Fibroblast of skin of scalp (primary cell): ENCODE measurements around the gene HTRA3.

Source experiments
- DNase-seq: peaks from one replicate; pipeline ENCODE4 v3.0.0-alpha.2; 2013

HTRA3 gene

GRCh38 chr4:8312069-8312445 is 42.5 kb downstream of the HTRA3 start:
- no peak for DNase-seq

- no peak for DNase-seq
Observed at GRCh38 chr4:8312976-8313375, 43.4 kb downstream of the HTRA3 start.

GRCh38 chr4:8314691-8315255 is 45.2 kb downstream of the HTRA3 start:
- no peak for DNase-seq

GRCh38 chr4:8315435-8316250 is 46.1 kb downstream of the HTRA3 start:
- DNase-seq, result peak; percentile 85

GRCh38 chr4:8316251-8316771 is 46.8 kb downstream of the HTRA3 start:
- DNase-seq, result no peak

GRCh38 chr4:8316911-8317351 is 47.4 kb downstream of the HTRA3 start:
- DNase-seq, result no peak

- DNase-seq, result no peak
Observed at GRCh38 chr4:8317474-8317873, 47.9 kb downstream of the HTRA3 start.

- DNase-seq, result no peak
Observed at GRCh38 chr4:8318509-8318908, 49.0 kb downstream of the HTRA3 start.

GRCh38 chr4:8319061-8319460 is 49.5 kb downstream of the HTRA3 start:
- no peak for DNase-seq

- DNase-seq, result no peak
Observed at GRCh38 chr4:8319731-8320385, 50.3 kb downstream of the HTRA3 start.

- DNase-seq, result no peak
Observed at GRCh38 chr4:8320386-8320750, 50.8 kb downstream of the HTRA3 start.

GRCh38 chr4:8321220-8321619 is 51.7 kb downstream of the HTRA3 start:
- no peak for DNase-seq

- DNase-seq, result no peak
Observed at GRCh38 chr4:8321771-8322170, 52.2 kb downstream of the HTRA3 start.

- no peak for DNase-seq
Observed at GRCh38 chr4:8322794-8323704, 53.5 kb downstream of the HTRA3 start.

- DNase-seq, result peak; percentile 12
Observed at GRCh38 chr4:8323947-8324555, 54.5 kb downstream of the HTRA3 start.

- DNase-seq, result no peak
Observed at GRCh38 chr4:8324640-8325239, 55.2 kb downstream of the HTRA3 start.

GRCh38 chr4:8325291-8325973 is 55.9 kb downstream of the HTRA3 start:
- DNase-seq, result no peak

GRCh38 chr4:8326206-8326605 is 56.7 kb downstream of the HTRA3 start:
- no peak for DNase-seq

- no peak for DNase-seq
Observed at GRCh38 chr4:8328456-8328855, 58.9 kb downstream of the HTRA3 start.

GRCh38 chr4:8328866-8329559 is 59.5 kb downstream of the HTRA3 start:
- DNase-seq, result no peak

GRCh38 chr4:8329560-8329858 is 60.0 kb downstream of the HTRA3 start:
- DNase-seq, result no peak
